GM12892 (cell line): Measurements from ENCODE around the gene CCL8.

Source experiments
- POLR2A ChIP-seq: IDR thresholded peaks from 2 replicates; pipeline ENCODE4 v1.6.1; 2011; ENCODE audit warnings: low read depth, low read length, control low read depth
- TAF1 ChIP-seq: IDR thresholded peaks from 2 replicates; pipeline ENCODE4 v1.6.1; 2011; ENCODE audit warnings: low read depth, mild to moderate bottlenecking, control low read depth, low read length, borderline replicate concordance

DNA sequence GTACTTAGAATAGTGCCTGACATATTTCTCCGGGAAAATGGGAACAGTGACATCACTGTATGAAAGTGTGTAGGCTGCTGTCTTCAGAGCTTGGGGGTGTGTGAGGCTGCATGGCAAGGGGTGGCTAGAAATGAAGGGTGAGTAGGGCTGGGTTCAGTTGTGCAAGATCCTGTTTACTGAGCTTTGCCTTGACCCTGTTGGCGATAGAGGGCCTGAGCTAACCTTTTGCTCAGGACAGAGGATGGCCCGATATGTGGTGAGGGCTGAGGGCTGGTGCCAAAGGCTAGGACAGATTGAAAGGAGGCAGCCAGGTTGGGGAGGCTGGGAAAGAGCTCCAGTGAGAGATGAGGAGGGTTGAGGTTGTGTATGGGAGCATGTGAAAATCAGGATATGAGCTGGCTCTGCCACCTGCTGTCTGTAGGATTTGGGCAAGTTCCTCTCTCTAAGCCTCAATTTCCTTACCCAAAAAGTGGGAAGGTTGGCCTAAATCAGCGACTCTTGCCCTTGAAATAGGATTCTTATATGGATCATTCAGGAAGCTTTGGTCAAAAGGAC, 49.8 kb downstream of the CCL8 start:
- TF ChIP-seq POLR2A (no peak), TAF1 (no peak)
